CD8-positive, alpha-beta memory T cell (primary cell): ENCODE data around the gene RAB11FIP4. TPM values are rescaled to one million over a fixed set of nuclear protein-coding genes. Genes with fewer than 3 reads are reported as not detected.
A peak's percentile ranks its signal among the peaks of the same experiment; 100 is the strongest.

Experiments used
- CTCF ChIA-PET: fragments of 350-600 bp; sonication (Branson Sonifier 250); formaldehyde crosslinking; loops from one replicate; lab custom pipeline; 2021; ENCODE audit warnings: antibody characterized with exemption; lab: Charles Lee
- POLR2A ChIA-PET: fragments of 350-600 bp; sonication (Branson Sonifier 250); formaldehyde crosslinking; loops from one replicate; lab custom pipeline; 2021; ENCODE audit warnings: antibody characterized with exemption; lab: Charles Lee
- DNase-seq, 5 donors: peaks; one replicate each; pipeline versions ENCODE4 v3.0.0 to v3.0.0-alpha.2; 2020 to 2022; ENCODE audit warnings: mixed read lengths in 1 of 5
- H3K27ac ChIP-seq: one replicate; pipeline ENCODE4 v1.7.0; 2013; ENCODE audit warnings: low read depth, mild to moderate bottlenecking, low read length, moderate library complexity
- H3K27me3 ChIP-seq: 2 replicates; pipeline ENCODE4 v1.7.0; 2013; ENCODE audit warnings: low read length, mild to moderate bottlenecking; ENCODE audit not compliant: insufficient read depth, poor library complexity, severe bottlenecking
- H3K36me3 ChIP-seq: 2 replicates; pipeline ENCODE4 v1.7.0; 2013; ENCODE audit warnings: mild to moderate bottlenecking, low read length, moderate library complexity; ENCODE audit not compliant: insufficient read depth
- H3K4me1 ChIP-seq: 2 replicates; pipeline ENCODE4 v1.7.0; 2013; ENCODE audit warnings: mild to moderate bottlenecking, low read length, moderate library complexity; ENCODE audit not compliant: insufficient read depth
- H3K4me3 ChIP-seq: 2 replicates; pipeline ENCODE4 v1.7.0; 2013; ENCODE audit warnings: mild to moderate bottlenecking, low read length
- H3K9me3 ChIP-seq: 2 replicates; pipeline ENCODE4 v1.7.0; 2013; ENCODE audit warnings: mild to moderate bottlenecking, low read length
- H3K27ac Mint-ChIP-seq, 8 donors: one replicate each; pipeline ENCODE4 v1.8.0; 2020 to 2021; ENCODE audit warnings: mixed read lengths in 8 of 8, mild to moderate bottlenecking in 6 of 8, inconsistent platforms in 3 of 8, moderate library complexity in 3 of 8
- H3K27me3 Mint-ChIP-seq, 2 donors: one replicate each; pipeline ENCODE4 v1.8.0; 2020 to 2021; ENCODE audit warnings: mixed read lengths in 2 of 2, mild to moderate bottlenecking in 1 of 2, moderate library complexity in 1 of 2
- H3K36me3 Mint-ChIP-seq, 3 donors: one replicate each; pipeline ENCODE4 v1.8.0; 2020 to 2021; ENCODE audit warnings: mixed read lengths in 3 of 3, inconsistent platforms in 1 of 3, mild to moderate bottlenecking in 1 of 3
- H3K4me1 Mint-ChIP-seq, 3 donors: one replicate each; pipeline ENCODE4 v1.8.0; 2020 to 2021; ENCODE audit warnings: mixed read lengths in 3 of 3, inconsistent platforms in 1 of 3, mild to moderate bottlenecking in 1 of 3
- H3K4me3 Mint-ChIP-seq, 7 donors: one replicate each; pipeline ENCODE4 v1.8.0; 2020 to 2021; ENCODE audit warnings: mixed read lengths in 7 of 7, mild to moderate bottlenecking in 6 of 7, moderate library complexity in 4 of 7, inconsistent platforms in 2 of 7
- H3K9me3 Mint-ChIP-seq, 5 donors: one replicate each; pipeline ENCODE4 v1.8.0; 2020 to 2022; ENCODE audit warnings: mixed read lengths in 5 of 5, mild to moderate bottlenecking in 3 of 5, moderate library complexity in 2 of 5, inconsistent platforms in 1 of 5
- polyA plus RNA-seq: library from polyadenylated mRNA; unstranded; fragments of 300-500 nt; fragmentation: Illumina TruSeq; gene quantifications from one replicate; pipeline ENCODE4 v1.2.3, GENCODE V29; 2021
- total RNA-seq, 2 experiments: library from RNA; stranded (reverse); gene quantifications; one replicate each; pipeline ENCODE4 v1.2.3, GENCODE V29; 2021

RAB11FIP4 gene
- total and polyA plus RNA-seq, 3 experiments from 2014 or later = 15.1 to 26.8 (median 17.4) TPM

DNA sequence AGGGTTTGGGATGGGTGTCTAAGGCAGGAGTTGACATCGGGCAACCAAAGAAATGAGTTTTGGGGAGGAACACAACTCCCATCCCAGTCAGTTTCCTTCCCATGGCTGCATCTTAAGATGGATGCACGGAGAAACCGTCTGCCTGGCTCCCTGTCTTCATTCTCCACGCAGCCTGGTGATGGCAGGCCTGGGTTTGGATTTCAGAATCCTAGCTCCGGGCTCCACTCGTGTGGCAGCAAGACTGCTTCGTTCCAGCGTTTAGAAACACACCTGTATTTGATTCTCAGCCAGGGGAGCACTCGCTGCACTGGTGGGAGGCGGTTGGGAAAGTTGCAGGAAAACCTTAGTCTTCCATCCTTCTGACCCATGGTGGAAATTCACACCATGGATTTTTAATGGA, 141.1 kb downstream of the RAB11FIP4 start:
- H3K4me3 Mint-ChIP-seq = no peak overlapping the region
- peaks cover 0 to 60% (median 0%) of the 10 kb centered on the region in 3 donors for H3K36me3 Mint-ChIP-seq
- no peaks in the 10 kb centered on the region for H3K9me3 ChIP-seq
- no peaks in the 10 kb centered on the region for H3K9me3 Mint-ChIP-seq
- no peak overlapping the region for H3K27ac ChIP-seq
- DNase-seq = no peak
- H3K27me3 ChIP-seq = no peaks in the 10 kb centered on the region
- H3K27ac Mint-ChIP-seq = no peak overlapping the region
- peaks cover 43% of the 10 kb centered on the region for H3K36me3 ChIP-seq
- POLR2A ChIA-PET = no interaction called here
- H3K4me1 ChIP-seq = peaks cover 4% of the 10 kb centered on the region
- CTCF ChIA-PET = interaction anchor here (0.6 kb wide), 1 partner anchor 434 kb away, joined by 3 read pairs; no protein-coding TSS in a partner anchor
- H3K4me1 Mint-ChIP-seq = peaks cover 8 to 15% (median 13%) of the 10 kb centered on the region in 3 donors
- no peak overlapping the region for H3K4me3 ChIP-seq
- no peaks in the 10 kb centered on the region for H3K27me3 Mint-ChIP-seq

DNA sequence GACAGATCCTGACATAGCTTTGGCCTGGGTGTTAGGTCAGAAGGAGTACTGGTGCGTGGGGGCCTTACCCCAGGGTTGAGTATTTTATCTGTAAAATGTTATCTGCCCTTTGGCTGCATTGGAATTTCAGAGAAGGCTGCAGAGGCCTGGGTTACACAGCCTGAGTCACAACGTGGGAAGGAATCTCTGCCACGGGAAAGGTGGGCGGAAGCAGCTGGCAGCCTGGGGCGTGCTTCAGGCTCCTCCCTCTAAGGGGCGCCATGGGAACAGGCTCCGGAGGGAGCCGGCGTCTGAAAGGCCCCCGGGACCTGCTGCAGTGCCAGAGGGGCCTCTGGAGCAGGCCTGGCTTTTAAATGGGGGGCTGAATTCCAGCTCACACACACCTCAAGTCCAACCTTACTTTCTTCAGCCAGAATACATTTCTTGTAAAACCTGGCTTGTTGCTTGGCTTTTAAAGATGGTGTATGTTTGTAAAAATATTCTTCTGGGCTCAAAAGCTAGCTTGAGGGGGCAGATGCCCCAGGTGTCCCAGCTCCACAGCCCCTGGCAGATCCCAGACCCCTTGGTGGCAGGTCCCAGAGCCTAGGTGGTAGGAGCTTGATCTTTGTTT, 142.2 kb downstream of the RAB11FIP4 start:
- H3K4me1 ChIP-seq = peaks cover 4% of the 10 kb centered on the region
- CTCF ChIA-PET = interaction anchor here (1.5 to 2.1 kb wide), 2 partner anchors 97 to 309 kb away, joined by 6 to 8 read pairs; no protein-coding TSS in a partner anchor
- Mint-ChIP-seq H3K27me3 (no peaks in the 10 kb centered on the region), H3K36me3 (peaks cover 0 to 49% (median 0%) of the 10 kb centered on the region in 3 donors), H3K4me3 (no peak overlapping the region), H3K4me1 (peaks cover 8 to 15% (median 13%) of the 10 kb centered on the region in 3 donors), H3K27ac (peak overlapping the region in 3 of 8 donors; percentile 14 to 38 (median 23)), H3K9me3 (no peaks in the 10 kb centered on the region)
- H3K4me3 ChIP-seq = no peak overlapping the region
- H3K36me3 ChIP-seq = peaks cover 35% of the 10 kb centered on the region
- H3K9me3 ChIP-seq = no peaks in the 10 kb centered on the region
- H3K27me3 ChIP-seq = no peaks in the 10 kb centered on the region
- DNase-seq = no peak
- no peak overlapping the region for H3K27ac ChIP-seq
- POLR2A ChIA-PET = no interaction called here

DNA sequence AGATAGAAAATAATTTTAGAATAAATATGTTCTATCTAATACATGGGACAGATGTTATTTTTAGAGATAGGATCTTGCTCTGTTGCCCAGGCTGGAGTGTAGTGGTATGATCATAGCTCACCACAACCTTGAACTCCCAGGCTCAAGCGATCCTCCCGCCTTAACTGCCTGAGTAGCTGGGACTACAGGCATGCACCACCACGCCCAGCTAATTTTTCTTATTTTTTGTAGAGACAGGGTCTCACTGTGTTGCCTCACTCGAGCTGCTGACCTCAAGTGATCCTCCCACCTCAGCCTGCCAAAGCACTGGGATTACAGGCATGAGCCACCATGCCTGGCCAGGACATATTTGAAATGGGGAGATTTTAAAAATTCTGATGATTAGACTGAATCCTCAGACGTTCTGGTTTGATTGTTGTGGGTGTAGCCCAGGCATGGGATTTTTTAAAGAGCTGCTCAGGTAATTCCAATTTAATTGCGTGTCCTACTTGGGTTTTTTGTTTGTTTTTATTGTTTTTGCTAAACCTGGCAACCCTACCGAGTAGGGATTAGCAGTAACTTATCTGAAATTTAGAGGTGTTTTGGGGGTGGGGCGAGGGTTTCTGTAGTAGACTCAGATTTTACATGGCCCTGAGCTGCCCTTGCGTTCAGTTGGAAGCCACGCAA, 142.9 kb downstream of the RAB11FIP4 start:
- Histone ChIP-seq H3K4me3 (no peak overlapping the region), H3K27ac (no peak overlapping the region), H3K36me3 (peaks cover 28% of the 10 kb centered on the region), H3K27me3 (no peaks in the 10 kb centered on the region), H3K4me1 (peaks cover 4% of the 10 kb centered on the region), H3K9me3 (no peaks in the 10 kb centered on the region)
- CTCF ChIA-PET = interaction anchor here (1.1 to 2.1 kb wide), 5 partner anchors 8 to 308 kb away, joined by 3 to 8 read pairs (median 6); no protein-coding TSS in a partner anchor
- Mint-ChIP-seq H3K4me1 (peaks cover 8 to 15% (median 13%) of the 10 kb centered on the region in 3 donors), H3K27me3 (no peaks in the 10 kb centered on the region), H3K27ac (peak overlapping the region in 4 of 8 donors; percentile 12 to 66 (median 40)), H3K4me3 (no peak overlapping the region), H3K9me3 (no peaks in the 10 kb centered on the region), H3K36me3 (peaks cover 0 to 42% (median 0%) of the 10 kb centered on the region in 3 donors)
- POLR2A ChIA-PET = interaction anchor here (0.6 kb wide), 1 partner anchor 333 kb away, joined by 4 read pairs; no protein-coding TSS in a partner anchor
- DNase-seq = no peak

DNA sequence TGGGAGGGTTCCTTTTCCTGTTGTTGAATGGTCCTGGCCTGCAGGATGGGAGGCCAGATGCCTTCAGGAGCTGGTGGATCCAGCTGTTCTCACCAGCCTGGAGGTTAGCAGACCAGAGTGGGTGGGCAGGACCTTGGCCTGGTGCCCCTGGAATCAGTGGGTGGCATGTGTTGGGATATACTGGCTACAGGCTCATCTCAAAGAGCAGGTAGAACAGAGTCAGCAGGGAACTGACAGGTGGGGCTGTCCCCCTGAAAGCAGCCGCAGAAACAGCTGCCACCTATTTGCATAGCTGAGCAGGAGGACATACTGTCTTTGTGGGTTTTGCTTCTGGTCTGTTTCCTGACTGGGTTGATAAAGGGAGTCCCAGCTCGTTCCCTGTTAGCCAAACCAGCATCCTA, 144.1 kb downstream of the RAB11FIP4 start:
- Histone ChIP-seq H3K36me3 (peaks cover 17% of the 10 kb centered on the region), H3K27me3 (no peaks in the 10 kb centered on the region), H3K4me1 (peaks cover 4% of the 10 kb centered on the region), H3K27ac (no peak overlapping the region), H3K4me3 (no peak overlapping the region), H3K9me3 (no peaks in the 10 kb centered on the region)
- ChIA-PET POLR2A (no interaction called here), CTCF (interaction anchor here (0.7 to 2.1 kb wide), 7 partner anchors 10 to 306 kb away, joined by 3 to 8 read pairs (median 3); no protein-coding TSS in a partner anchor)
- H3K27ac Mint-ChIP-seq = peak overlapping the region in 4 of 8 donors; percentile 55 to 85 (median 69)
- H3K9me3 Mint-ChIP-seq = no peaks in the 10 kb centered on the region
- no peaks in the 10 kb centered on the region for H3K27me3 Mint-ChIP-seq
- DNase-seq = peak in 1 of 5 donors; percentile 25
- peaks cover 0 to 30% (median 0%) of the 10 kb centered on the region in 3 donors for H3K36me3 Mint-ChIP-seq
- H3K4me1 Mint-ChIP-seq = peaks cover 8 to 15% (median 13%) of the 10 kb centered on the region in 3 donors
- no peak overlapping the region for H3K4me3 Mint-ChIP-seq

DNA sequence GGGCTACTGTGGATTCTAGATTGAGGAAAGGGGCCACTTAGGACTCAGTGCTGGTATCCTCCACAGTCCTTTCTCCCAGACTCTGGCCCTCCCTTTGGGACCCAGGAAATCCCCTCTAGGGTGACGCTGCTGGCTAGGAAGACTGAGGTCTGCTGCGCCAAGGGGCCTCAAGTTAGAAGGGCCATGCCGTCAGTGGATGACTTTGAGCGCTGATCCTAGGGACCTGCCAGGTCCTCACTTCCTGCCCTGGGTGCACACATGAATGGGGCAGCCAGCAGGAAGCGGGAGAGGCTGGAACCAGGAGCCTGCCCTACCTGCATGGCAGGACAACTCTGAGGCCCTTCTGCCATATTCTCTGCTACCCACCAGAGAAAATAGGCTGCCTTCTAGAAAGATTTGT, 145.0 kb downstream of the RAB11FIP4 start:
- ChIA-PET POLR2A (interaction anchor here (0.7 kb wide), 1 partner anchor 90 kb away, joined by 7 read pairs; no protein-coding TSS in a partner anchor), CTCF (interaction anchor here (1.4 kb wide), 1 partner anchor 12 kb away, joined by 3 read pairs; no protein-coding TSS in a partner anchor)
- Mint-ChIP-seq H3K4me3 (no peak overlapping the region), H3K4me1 (peaks cover 8 to 15% (median 13%) of the 10 kb centered on the region in 3 donors), H3K36me3 (peaks cover 0 to 21% (median 0%) of the 10 kb centered on the region in 3 donors), H3K27me3 (no peaks in the 10 kb centered on the region), H3K27ac (no peak overlapping the region), H3K9me3 (no peaks in the 10 kb centered on the region)
- Histone ChIP-seq H3K4me1 (peaks cover 4% of the 10 kb centered on the region), H3K27me3 (no peaks in the 10 kb centered on the region), H3K36me3 (peaks cover 11% of the 10 kb centered on the region), H3K4me3 (no peak overlapping the region), H3K27ac (no peak overlapping the region), H3K9me3 (no peaks in the 10 kb centered on the region)
- DNase-seq = no peak

DNA sequence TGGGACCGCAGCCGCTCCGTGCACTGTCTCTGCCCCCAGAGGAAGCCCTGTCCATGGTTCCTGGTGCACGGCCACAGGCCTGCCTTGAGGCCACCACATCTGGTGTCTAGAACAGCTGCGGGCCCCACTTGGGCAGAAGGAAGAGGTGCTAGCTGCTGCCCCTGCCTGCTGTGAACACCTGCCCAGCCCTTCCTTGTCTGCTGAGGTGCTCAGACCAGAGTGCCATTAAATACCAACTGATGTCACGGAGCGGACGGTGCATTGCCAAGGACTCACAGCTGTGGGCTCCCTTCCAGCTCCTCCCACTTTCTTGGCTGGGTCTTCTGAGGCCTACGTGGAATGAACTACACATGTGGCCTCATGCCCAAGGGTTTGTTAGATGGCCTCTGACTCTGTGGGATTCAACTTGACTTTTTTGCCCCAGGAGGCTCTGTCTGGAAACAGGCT, 146.1 kb downstream of the RAB11FIP4 start:
- no peak overlapping the region for H3K4me3 ChIP-seq
- ChIA-PET POLR2A (no interaction called here), CTCF (interaction anchor here (0.6 kb wide), 1 partner anchor 305 kb away, joined by 3 read pairs; no protein-coding TSS in a partner anchor)
- H3K36me3 ChIP-seq = no peaks in the 10 kb centered on the region
- Mint-ChIP-seq H3K4me3 (no peak overlapping the region), H3K27me3 (no peaks in the 10 kb centered on the region), H3K36me3 (peaks cover 0 to 11% (median 0%) of the 10 kb centered on the region in 3 donors), H3K27ac (peak overlapping the region in 2 of 8 donors; percentile 24 to 53), H3K4me1 (peaks cover 8 to 15% (median 12%) of the 10 kb centered on the region in 3 donors), H3K9me3 (no peaks in the 10 kb centered on the region)
- H3K27ac ChIP-seq = no peak overlapping the region
- no peak for DNase-seq
- peaks cover 4% of the 10 kb centered on the region for H3K4me1 ChIP-seq
- H3K9me3 ChIP-seq = no peaks in the 10 kb centered on the region
- no peaks in the 10 kb centered on the region for H3K27me3 ChIP-seq

DNA sequence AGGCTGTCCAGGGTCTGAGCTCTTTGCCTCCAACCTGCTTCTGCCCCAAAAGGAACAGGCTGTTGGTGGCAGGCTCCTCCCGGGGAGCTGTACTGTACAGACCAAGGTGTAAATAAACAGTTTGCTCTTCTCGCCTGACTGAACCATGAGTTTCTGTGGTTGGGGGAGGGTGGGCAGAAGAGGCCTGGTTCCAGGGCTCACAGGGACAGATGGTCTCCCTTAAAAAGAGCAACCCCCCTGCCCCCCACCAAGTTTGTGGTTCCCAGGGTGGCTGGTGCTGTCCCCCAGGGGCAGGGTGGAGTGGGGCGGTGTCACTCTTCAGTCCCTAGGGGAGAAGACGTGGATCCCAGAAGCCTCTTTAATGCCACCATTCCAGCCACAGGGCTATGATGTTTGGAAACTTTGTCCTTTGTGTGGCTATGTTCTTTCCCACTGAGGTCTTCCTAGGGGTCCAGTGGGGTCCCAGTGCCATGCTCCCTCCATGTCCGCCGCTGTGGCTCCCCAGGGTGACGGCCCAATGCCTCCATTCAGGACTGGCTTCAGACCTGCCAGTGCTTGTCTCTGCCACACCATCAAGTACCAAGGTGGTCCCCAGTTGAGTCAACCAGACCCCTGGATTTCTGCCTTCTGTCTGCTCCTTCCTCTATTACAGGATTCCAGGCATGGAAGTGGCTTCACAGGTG, 146.7 kb downstream of the RAB11FIP4 start:
- no peaks in the 10 kb centered on the region for H3K9me3 ChIP-seq
- DNase-seq = no peak
- peaks cover 0 to 4% (median 0%) of the 10 kb centered on the region in 3 donors for H3K36me3 Mint-ChIP-seq
- no peaks in the 10 kb centered on the region for H3K36me3 ChIP-seq
- H3K4me1 Mint-ChIP-seq = peaks cover 5 to 15% (median 8%) of the 10 kb centered on the region in 3 donors
- peak overlapping the region in 1 of 7 donors; percentile 40 for H3K4me3 Mint-ChIP-seq
- H3K9me3 Mint-ChIP-seq = no peaks in the 10 kb centered on the region
- CTCF ChIA-PET = interaction anchor here (0.6 kb wide), 1 partner anchor 304 kb away, joined by 3 read pairs; no protein-coding TSS in a partner anchor
- no peak overlapping the region for H3K4me3 ChIP-seq
- POLR2A ChIA-PET = no interaction called here
- H3K4me1 ChIP-seq = peaks cover 4% of the 10 kb centered on the region
- peak overlapping the region in 1 of 8 donors; percentile 66 for H3K27ac Mint-ChIP-seq
- H3K27me3 Mint-ChIP-seq = no peaks in the 10 kb centered on the region
- H3K27me3 ChIP-seq = no peaks in the 10 kb centered on the region
- H3K27ac ChIP-seq = no peak overlapping the region
